AG08396 (cell line): ENCODE measurements around the gene SLC38A10.

Experiments
- DNase-seq: peaks from one replicate; pipeline ENCODE4 v3.0.0; 2012; ENCODE audit warnings: low spot score, mixed read lengths

Gene SLC38A10

GRCh38 chr17:81298325-81298990 is 3.4 kb upstream of the SLC38A10 start:
- DNase-seq = no peak

DNA sequence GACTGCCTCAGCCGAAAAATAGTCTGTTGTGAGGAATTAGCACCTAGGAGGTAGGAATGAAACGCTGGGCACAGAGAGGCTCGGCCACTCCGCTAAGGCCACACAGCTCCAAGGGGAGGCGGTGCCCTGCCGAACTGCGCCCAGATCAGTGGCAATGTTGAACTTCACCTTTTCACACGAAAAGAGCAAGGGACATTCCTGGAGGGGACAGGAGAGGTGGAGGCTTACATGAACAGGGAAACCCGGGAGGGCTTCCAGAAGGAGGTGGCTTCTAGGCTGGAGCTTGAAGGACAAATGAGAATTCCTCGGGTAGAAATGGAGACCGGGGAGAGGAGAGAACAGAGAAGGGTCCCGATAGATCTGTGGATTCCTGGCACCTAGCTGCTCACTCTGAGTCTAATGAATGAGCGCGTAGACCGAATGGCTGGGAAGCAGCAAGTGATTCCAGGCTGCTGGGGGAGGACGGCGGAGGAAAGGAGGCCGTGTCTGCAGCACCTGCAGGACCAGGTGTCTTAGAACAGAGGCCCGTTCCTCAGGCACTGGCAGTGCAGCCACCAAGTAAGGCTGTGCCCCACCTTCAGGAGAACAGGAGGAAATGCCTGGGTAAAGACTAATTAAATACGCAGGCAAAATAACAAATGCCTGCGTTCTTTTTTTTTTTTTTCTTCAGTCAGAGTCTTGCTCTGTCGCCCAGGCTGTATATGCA is 722 bp upstream of the SLC38A10 start:
- DNase-seq = peak; percentile 65

DNA sequence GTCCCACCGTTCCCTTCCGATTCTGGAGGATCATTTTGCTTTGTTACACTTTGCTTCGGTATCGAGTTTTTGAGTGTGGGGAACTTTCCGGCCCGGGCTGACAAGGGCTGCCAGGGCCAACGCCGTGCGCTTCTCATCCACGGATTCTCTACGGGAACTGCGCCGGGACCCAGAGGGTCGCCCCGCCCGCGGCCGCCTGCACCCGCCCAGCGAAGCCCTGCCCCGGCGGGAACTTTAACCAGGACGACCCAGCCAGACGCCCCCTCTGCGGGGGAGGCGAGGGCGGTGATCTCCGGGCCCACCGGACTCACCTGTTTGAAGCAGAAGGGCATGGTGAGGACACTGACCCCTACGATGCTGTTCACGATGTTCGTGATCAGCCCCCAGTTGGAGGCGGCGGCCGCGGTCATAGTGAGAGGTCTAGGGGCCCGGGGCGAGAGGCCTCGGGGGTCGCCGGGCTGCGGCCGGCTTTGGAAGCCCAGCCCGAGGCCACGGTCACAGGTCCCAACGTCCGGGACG is 536 bp downstream of the SLC38A10 start:
- peak; percentile 78 for DNase-seq

DNA sequence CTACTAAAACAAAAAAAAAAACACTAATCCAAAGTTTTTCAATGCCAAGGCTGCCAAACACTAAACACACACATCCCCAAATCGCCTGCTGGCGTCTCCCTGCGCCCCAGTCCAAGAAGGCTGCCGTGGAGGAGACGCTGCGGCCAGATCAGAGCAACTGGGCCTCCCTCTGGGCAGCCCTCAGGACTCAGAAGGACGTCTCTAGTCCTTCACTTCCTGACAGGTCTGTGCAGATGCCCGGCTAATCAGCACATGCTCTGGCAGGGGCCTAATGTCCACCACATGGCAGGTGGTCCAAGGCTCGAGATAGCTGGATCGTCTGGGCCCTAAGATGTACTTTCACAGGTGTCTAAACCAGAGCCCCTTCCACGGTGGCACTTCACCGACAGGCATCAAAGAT is 2.7 kb downstream of the SLC38A10 start:
- no peak for DNase-seq

DNA sequence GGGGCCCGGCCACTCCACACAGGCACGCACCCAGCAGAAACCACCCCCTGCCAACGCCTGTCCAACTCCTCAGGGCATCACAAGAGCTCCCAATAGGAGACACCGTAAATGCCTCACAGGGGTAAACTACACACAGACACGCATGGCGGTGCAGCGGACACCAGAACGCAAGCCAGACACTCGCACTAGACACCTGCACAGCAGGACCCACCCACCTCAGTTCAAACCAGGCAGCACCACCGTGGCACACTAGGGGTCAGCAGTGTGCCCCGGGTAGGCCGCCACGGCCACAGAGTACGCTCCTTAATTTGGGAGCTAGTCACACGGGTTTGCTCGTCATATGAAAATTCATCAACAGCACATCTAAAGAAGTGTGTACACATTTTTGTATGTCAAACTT is 3.4 kb downstream of the SLC38A10 start:
- DNase-seq = peak; percentile 79

GRCh38 chr17:81290230-81290629 is 4.9 kb downstream of the SLC38A10 start:
- DNase-seq = no peak

- DNase-seq = no peak
Measured at GRCh38 chr17:81289627-81290026, 5.5 kb downstream of the SLC38A10 start.

DNA sequence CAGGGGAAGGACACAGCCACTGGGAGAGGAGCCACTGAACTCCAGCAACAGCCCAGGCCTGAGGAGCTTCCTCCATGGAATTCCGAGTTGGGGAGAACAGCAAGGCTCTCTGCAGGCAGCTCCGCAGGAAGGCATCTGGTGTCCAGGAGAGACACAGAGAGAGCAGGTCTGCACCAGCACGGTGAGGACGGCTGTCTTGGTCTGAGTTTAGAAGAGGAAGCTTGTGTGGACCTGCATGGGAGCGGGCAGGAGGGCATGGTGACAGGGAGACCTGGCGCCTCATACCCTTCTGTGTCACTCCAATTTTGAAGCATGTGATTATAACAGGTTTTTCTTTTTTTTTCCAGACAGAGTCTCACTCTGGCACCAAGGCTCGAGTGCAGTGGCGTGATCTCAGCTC is 6.4 kb downstream of the SLC38A10 start:
- no peak for DNase-seq

DNA sequence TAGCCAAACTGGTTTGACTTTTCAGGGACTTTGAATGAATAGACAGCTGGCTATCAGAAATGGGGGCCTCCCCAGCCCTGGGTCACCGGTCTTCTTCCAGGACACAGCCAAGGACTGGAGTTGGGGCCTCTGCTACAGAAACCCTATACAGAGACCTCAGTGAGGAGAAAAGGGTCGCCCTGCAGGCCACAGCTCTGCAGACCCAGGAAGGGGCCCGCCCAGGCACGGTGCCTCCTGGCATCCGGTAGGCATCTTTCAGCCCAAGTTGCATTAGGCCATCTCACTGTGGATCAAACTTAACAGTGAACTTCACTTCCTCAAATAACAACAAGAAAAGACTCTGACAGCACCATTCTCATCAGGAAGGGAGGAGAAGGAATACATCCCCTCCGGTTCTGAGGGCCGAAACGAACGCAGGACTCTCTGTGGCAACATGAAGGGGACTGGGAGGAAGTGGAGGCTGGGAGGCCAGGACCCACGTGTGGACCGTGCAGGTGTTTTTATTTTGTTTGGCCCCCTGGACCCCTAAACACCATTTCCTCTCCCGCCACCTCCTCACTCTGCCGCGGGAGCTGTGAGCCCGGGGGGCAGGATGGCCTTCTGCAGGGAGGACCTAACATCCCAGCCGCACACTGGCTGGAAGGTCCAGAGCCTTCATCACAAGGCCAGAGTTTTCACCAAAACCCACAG is 7.2 kb downstream of the SLC38A10 start:
- no peak for DNase-seq

DNA sequence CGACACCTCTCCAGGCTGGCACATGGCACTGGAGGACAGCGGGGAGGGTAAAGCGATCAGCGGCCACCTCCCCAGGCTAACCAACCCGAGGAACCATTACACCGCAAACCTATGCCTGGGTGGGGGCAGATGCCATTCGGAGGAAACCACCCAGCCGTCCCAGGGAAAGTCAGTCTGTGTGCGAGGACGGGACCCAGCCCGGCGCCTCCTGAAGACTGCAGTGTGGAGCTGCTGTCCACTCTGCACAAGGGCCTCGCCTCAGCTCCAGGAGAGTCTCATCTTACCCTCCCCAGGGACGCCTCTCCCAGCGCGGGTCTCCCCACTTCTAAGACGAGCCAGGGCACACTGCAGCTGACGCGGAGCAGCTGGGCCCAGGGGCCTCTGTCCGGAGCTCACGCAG is 8.0 kb downstream of the SLC38A10 start:
- DNase-seq = no peak

GRCh38 chr17:81286491-81287145 is 8.5 kb downstream of the SLC38A10 start:
- no peak for DNase-seq

- no peak for DNase-seq
Measured at GRCh38 chr17:81285894-81286293, 9.2 kb downstream of the SLC38A10 start.

GRCh38 chr17:81285179-81285878 is 9.8 kb downstream of the SLC38A10 start:
- no peak for DNase-seq

DNA sequence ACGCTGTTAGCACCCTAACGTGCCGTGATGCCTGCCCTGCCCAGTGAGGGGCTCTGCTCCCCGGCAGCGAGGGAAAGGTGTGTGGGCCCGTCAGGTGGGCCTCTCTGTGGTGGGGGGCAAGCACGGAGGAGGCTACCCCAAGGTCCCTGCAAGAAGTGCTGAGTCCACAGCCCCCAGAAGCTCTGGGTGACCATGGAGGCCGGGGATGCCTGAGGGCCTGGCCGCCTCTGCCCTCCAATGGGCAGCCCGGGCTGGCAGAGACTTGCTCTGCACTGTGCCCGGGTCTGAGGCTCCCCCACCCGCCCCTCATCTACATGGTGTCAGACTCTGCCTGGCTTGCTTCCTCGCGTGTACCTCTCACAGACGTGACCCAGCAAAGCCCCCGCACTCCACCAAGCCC is 12.2 kb downstream of the SLC38A10 start:
- no peak for DNase-seq

GRCh38 chr17:81282141-81282540 is 13.0 kb downstream of the SLC38A10 start:
- no peak for DNase-seq

DNA sequence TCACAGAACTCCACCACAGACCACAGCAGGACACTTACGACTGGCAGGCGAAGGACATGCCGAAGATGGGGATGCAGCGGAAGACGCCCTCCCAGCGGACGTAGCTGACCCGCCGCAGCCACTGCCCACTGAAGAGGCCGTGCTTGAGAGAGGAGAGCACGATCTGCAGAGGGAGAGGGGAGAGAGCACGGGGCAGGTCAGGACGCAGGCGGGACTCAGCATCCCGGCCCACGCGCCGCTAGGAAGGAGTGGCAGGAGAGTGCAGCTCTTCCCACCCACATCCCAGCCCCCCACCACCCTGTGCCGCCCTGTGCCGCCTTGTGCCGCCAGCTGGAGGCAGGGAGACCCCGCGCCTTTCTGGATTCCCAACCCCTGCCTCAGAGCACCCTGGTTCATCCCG is 14.5 kb downstream of the SLC38A10 start:
- no peak for DNase-seq

DNA sequence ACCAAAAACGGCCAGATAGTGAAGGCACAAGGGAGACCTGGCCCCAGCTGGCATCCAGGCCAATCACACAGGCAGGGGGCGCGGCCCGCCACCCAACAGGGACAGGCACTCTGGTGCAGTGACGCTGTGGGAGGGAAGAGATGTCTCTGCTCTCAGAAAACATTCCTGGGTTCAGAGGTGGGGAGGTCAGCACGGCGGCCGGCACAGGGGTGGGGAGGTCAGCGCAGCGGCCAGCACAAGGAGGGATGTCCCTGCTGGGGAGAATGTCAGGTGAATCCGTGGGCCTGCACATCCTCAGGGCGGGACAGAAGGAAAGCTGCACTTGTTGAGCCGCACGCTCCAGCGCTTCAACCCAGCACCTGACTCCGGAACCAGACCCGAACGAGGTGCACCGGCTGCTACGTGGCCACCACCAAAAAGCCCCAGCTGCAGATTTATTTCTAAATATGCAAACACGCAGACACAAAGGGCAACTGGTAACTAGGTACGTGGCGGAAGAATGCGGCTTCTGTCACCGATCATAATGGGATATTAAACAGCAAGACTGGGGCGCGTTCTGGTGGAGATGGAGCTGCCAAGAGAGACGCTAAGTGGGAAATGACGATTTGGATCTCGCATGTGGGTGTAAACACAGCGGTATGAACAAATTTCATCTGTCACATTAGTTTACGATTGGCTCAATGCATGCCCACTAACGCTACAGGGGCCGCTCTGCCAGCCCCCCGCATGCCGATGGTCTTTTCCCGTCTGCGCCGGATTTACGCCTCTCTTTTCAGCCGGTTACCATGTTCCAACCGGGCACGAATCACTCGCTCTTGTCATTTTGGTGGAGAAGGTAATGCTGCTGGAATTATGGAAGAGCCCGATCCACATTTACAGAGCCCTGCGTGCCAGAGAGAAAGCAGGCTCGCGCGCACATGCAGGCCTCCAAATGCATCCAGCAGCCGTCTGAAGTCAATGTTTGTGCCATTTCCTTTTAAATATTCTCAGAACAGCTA is 15.5 kb downstream of the SLC38A10 start:
- no peak for DNase-seq

GRCh38 chr17:81278831-81279230 is 16.3 kb downstream of the SLC38A10 start:
- DNase-seq = no peak

- no peak for DNase-seq
Measured at GRCh38 chr17:81277946-81278693, 17.0 kb downstream of the SLC38A10 start.

DNA sequence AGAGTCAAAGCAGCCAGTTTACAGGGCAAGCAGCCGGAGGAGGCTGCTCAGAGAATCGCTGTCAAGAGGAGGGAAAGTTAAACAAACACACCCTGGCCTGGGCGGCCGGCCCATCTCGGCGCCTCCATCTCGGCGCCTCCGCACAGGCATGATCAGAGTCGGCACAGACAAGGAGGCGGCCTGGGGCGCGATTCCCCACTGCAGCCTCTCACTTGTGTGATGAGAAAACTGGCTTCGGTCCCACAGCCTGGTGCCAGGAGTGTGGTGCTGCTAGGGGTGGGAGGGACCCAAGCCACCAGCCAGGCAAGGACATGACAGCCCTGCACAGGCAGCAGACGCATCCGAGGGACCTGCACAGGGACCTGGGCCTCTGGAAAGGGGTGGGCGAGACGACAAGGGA is 17.7 kb downstream of the SLC38A10 start:
- peak; percentile 86 for DNase-seq
